HG02763 (cell line): Measurements from ENCODE around the gene CSNK1A1.
"Not testable (repeated sequence)": the region's sequence is repeated elsewhere in the genome, so short reads cannot be mapped to it uniquely, and the experiment has no call there.

Experiments
- ATAC-seq: cut with Tn5 transposase; IDR thresholded peaks from one replicate; pipeline ENCODE4 v1.9.1; 2021; ENCODE audit warnings: mild to moderate bottlenecking, moderate library complexity; ENCODE audit not compliant: unreplicated experiment

Gene CSNK1A1

GRCh38 chr5:149535787-149536186, 15.5 kb downstream of the CSNK1A1 start:
- not testable (repeated sequence) for ATAC-seq

GRCh38 chr5:149532413-149532812, 18.8 kb downstream of the CSNK1A1 start:
- ATAC-seq: no peak

- no peak for ATAC-seq
Measured at GRCh38 chr5:149529463-149529862, 21.8 kb downstream of the CSNK1A1 start.

GRCh38 chr5:149528281-149529060, 22.8 kb downstream of the CSNK1A1 start:
- ATAC-seq: no peak

GRCh38 chr5:149526845-149527590, 24.2 kb downstream of the CSNK1A1 start:
- no peak for ATAC-seq

GRCh38 chr5:149521739-149522685, 29.2 kb downstream of the CSNK1A1 start:
- ATAC-seq: no peak

- no peak for ATAC-seq
Measured at GRCh38 chr5:149519601-149520000, 31.6 kb downstream of the CSNK1A1 start.

- ATAC-seq: no peak
Measured at GRCh38 chr5:149518620-149519019, 32.6 kb downstream of the CSNK1A1 start.

GRCh38 chr5:149517461-149518122, 33.6 kb downstream of the CSNK1A1 start:
- no peak for ATAC-seq

- no peak for ATAC-seq
Measured at GRCh38 chr5:149514512-149514911, 36.7 kb downstream of the CSNK1A1 start.

- ATAC-seq: not testable (repeated sequence)
Measured at GRCh38 chr5:149513372-149513947, 37.8 kb downstream of the CSNK1A1 start.

GRCh38 chr5:149510136-149510535, 41.1 kb downstream of the CSNK1A1 start:
- no peak for ATAC-seq

- no peak for ATAC-seq
Measured at GRCh38 chr5:149504677-149505076, 46.6 kb downstream of the CSNK1A1 start.

- no peak for ATAC-seq
Measured at GRCh38 chr5:149503006-149503405, 48.2 kb downstream of the CSNK1A1 start.

GRCh38 chr5:149500922-149501582, 50.2 kb downstream of the CSNK1A1 start:
- ATAC-seq: no peak

- ATAC-seq: no peak
Measured at GRCh38 chr5:149498724-149499336, 52.4 kb downstream of the CSNK1A1 start.

- no peak for ATAC-seq
Measured at GRCh38 chr5:149497357-149497756, 53.9 kb downstream of the CSNK1A1 start.

- ATAC-seq: no peak
Measured at GRCh38 chr5:149496917-149497316, 54.3 kb downstream of the CSNK1A1 start.

- no peak for ATAC-seq
Measured at GRCh38 chr5:149496166-149496565, 55.1 kb downstream of the CSNK1A1 start.
